ENCODE data around the gene AK1. TPM values are rescaled to one million over a fixed set of nuclear protein-coding genes. Genes with fewer than 3 reads are reported as not detected.

AK1 gene
- total RNA-seq, 1 experiment from 2014 or later, result 61.1 TPM

DNA sequence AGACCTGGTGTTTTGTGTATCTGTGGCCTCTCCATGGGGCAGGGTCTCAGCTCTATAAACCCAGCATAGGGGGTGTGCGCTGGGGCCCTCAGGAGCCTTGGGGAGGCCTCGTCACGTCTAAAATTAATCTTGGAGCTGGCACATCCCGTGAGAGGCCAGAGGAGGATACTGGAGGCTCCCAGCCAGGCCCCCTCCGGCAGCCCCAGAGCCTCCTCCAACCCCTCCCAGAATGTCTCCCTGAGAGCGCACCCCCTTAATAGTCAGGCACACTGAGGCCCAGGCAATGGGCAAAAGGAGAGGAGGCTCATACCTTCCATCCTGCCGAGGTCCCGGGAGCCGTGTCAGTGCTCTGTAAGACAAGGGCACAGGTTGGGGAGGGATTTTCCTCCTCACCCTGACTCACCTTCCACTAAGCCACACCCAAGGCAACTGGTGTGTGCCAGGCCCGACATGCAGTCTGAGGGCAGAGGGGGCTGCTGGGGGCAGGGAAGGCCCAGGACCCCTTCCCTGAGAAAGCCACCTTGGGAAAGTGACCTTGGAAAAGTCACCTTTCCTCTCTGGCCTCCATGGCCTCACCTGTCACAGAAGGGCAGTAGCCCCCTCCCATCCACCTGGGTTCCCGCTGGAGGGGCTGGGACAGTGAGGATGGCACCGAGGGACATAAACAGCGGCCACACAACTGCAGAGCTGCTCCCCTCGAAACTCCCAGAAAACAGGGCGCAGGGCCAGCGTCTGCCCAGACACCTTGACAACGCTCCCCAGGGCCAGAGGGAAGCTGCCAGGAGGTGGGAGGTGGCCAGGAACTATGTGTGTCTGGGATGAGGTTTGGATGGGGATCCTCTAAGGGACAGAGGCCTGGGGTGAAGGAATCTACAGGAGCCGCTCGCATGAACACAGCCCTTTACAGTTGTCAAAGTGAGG lies 2.9 kb downstream of the AK1 start:
- DNase-seq (ENCODE audit: low read depth, low spot score), result no peak
- H3K36me3 ChIP-seq (ENCODE audit: control insufficient read depth in 1 of 2, insufficient read depth in 2 of 2, low read length in 2 of 2), result no peaks in the 10 kb centered on the region
- intact Hi-C loops (cut with micrococcal nuclease), result no loop called here
- H2AFZ ChIP-seq (ENCODE audit: low read depth, low read length, poor library complexity, severe bottlenecking), result no peak overlapping the region
- no peaks in the 10 kb centered on the region; the same call in 1 of the 2 replicates for H3K79me2 ChIP-seq (ENCODE audit: insufficient read depth, low read length)
- peaks cover 14 to 51% of the 10 kb centered on the region in 2 experiments for H3K4me1 ChIP-seq (ENCODE audit: control insufficient read depth in 1 of 2, insufficient read depth in 2 of 2, low read length in 2 of 2)
- no peaks in the 10 kb centered on the region for H3K9me3 ChIP-seq (ENCODE audit: control insufficient read depth in 1 of 2, insufficient read depth in 1 of 2, low read depth in 1 of 2, low read length in 2 of 2)
- H3K9me2 ChIP-seq (ENCODE audit: insufficient read depth), result no peaks in the 10 kb centered on the region
- RAD21 ChIA-PET (ENCODE audit: low non-redundant PET in 1 of 2, low total read pairs in 2 of 2, uncharacterized antibody in 2 of 2, unreplicated experiment in 2 of 2), result no interaction called here
- no peaks in the 10 kb centered on the region for H4K20me1 ChIP-seq (ENCODE audit: insufficient read depth)
- ATAC-seq, result no peak
- H3K4me3 ChIP-seq (replicated peaks in 1 of 2; ENCODE audit: low read depth in 1 of 2, low read length in 2 of 2), result no peak overlapping the region
- no peaks in the 10 kb centered on the region for H3K27me3 ChIP-seq (ENCODE audit: insufficient read depth, low read length)
- CTCF ChIA-PET, result interaction anchor here (1.7 kb wide), 1 partner anchor 47 kb away, joined by 6 read pairs; no protein-coding TSS in a partner anchor
- no peak overlapping the region for H3K27ac ChIP-seq (ENCODE audit: low read depth, low read length)
- POLR2A ChIA-PET, result interaction anchor here (0.6 to 0.8 kb wide), 2 partner anchors 32 to 264 kb away, joined by 3 read pairs; no protein-coding TSS in a partner anchor
- H3K9ac ChIP-seq (ENCODE audit: low read length), result peak overlapping the region; percentile 1; the same call in 1 of the 2 replicates
- H3K4me2 ChIP-seq (ENCODE audit: low read length), result peak overlapping the region; percentile 40
- no TSS peak for BruUV-seq (replicated peaks)
- TF ChIP-seq YY1 (IDR thresholded peaks at IDR 0.05; ENCODE audit: extremely low read depth, insufficient replicate concordance, low read depth, low read length) (no peak), CEBPB (IDR thresholded peaks at IDR 0.05; ENCODE audit: low read depth) (no peak)

DNA sequence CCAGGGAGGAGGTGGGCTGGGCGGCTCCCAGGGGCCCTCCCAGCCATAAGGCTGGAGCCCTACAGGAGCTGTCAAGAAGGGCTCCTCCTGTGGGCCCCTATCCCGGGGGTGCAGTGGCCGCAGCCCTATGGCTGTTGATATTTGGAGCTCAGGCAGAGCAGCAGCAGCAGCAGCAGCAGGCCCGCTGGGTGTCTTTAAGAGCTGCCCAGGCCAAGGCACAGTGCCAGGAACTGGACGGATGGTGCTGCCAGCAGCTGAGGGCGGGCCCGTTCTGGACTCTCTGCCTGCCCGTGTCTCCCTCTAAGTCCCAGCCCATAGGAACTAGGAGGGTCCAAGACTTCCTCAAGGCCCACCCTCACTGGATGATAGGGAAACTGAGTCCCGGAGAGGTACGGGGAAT lies 3.6 kb downstream of the AK1 start:
- Histone ChIP-seq H3K27me3 (ENCODE audit: insufficient read depth, low read length) (no peaks in the 10 kb centered on the region), H3K79me2 (ENCODE audit: insufficient read depth, low read length) (no peaks in the 10 kb centered on the region; the same call in 1 of the 2 replicates), H4K20me1 (ENCODE audit: insufficient read depth) (no peaks in the 10 kb centered on the region), H3K4me2 (ENCODE audit: low read length) (no peak overlapping the region), H3K9ac (ENCODE audit: low read length) (peak overlapping the region; percentile 1; the same call in 1 of the 2 replicates), H2AFZ (ENCODE audit: low read depth, low read length, poor library complexity, severe bottlenecking) (no peak overlapping the region), H3K9me3 (ENCODE audit: control insufficient read depth in 1 of 2, insufficient read depth in 1 of 2, low read depth in 1 of 2, low read length in 2 of 2) (no peaks in the 10 kb centered on the region), H3K36me3 (ENCODE audit: control insufficient read depth in 1 of 2, insufficient read depth in 2 of 2, low read length in 2 of 2) (no peaks in the 10 kb centered on the region), H3K4me1 (ENCODE audit: control insufficient read depth in 1 of 2, insufficient read depth in 2 of 2, low read length in 2 of 2) (peaks cover 14 to 52% of the 10 kb centered on the region in 2 experiments), H3K9me2 (ENCODE audit: insufficient read depth) (no peaks in the 10 kb centered on the region), H3K27ac (ENCODE audit: low read depth, low read length) (no peak overlapping the region), H3K4me3 (replicated peaks in 1 of 2; ENCODE audit: low read depth in 1 of 2, low read length in 2 of 2) (no peak overlapping the region)
- intact Hi-C loops (cut with micrococcal nuclease), result no loop called here
- DNase-seq (ENCODE audit: low read depth, low spot score), result no peak
- RAD21 ChIA-PET (ENCODE audit: low non-redundant PET in 1 of 2, low total read pairs in 2 of 2, uncharacterized antibody in 2 of 2, unreplicated experiment in 2 of 2), result no interaction called here
- no TSS peak for BruUV-seq (replicated peaks)
- POLR2A ChIA-PET, result interaction anchor here (0.8 kb wide), 1 partner anchor 32 kb away, joined by 3 read pairs; no protein-coding TSS in a partner anchor
- CTCF ChIA-PET, result interaction anchor here (1.7 kb wide), 1 partner anchor 48 kb away, joined by 6 read pairs; no protein-coding TSS in a partner anchor
- ATAC-seq, result no peak
- TF ChIP-seq SP1 (IDR thresholded peaks at IDR 0.05; ENCODE audit: low read depth) (no peak), TCF7L2 (IDR thresholded peaks at IDR 0.05; ENCODE audit: borderline replicate concordance, extremely low read depth, insufficient read depth, insufficient read length) (no peak), ZNF274 (IDR thresholded peaks at IDR 0.05; ENCODE audit: low read depth, low read length) (no peak), POLR2AphosphoS5 (IDR thresholded peaks at IDR 0.05; ENCODE audit: low read depth, low read length) (no peak), YY1 (IDR thresholded peaks at IDR 0.05; ENCODE audit: extremely low read depth, insufficient replicate concordance, low read depth, low read length) (no peak), SIN3A (IDR thresholded peaks at IDR 0.05; ENCODE audit: low read depth) (no peak), RAD21 (IDR thresholded peaks at IDR 0.05; ENCODE audit: low read depth) (no peak), FOSL1 (IDR thresholded peaks at IDR 0.05; ENCODE audit: low read depth) (no peak), ELF1 (IDR thresholded peaks at IDR 0.05; ENCODE audit: borderline replicate concordance, low read depth) (no peak), CEBPB (IDR thresholded peaks at IDR 0.05; ENCODE audit: low read depth) (no peak)
- TF ChIP-seq, protein P1, sequence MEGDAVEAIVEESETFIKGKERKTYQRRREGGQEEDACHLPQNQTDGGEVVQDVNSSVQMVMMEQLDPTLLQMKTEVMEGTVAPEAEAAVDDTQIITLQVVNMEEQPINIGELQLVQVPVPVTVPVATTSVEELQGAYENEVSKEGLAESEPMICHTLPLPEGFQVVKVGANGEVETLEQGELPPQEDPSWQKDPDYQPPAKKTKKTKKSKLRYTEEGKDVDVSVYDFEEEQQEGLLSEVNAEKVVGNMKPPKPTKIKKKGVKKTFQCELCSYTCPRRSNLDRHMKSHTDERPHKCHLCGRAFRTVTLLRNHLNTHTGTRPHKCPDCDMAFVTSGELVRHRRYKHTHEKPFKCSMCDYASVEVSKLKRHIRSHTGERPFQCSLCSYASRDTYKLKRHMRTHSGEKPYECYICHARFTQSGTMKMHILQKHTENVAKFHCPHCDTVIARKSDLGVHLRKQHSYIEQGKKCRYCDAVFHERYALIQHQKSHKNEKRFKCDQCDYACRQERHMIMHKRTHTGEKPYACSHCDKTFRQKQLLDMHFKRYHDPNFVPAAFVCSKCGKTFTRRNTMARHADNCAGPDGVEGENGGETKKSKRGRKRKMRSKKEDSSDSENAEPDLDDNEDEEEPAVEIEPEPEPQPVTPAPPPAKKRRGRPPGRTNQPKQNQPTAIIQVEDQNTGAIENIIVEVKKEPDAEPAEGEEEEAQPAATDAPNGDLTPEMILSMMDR (IDR thresholded peaks at IDR 0.05 in 2 of 3, conservative IDR thresholded peaks at IDR 0.05 in 1 of 3; ENCODE audit: borderline replicate concordance in 1 of 3, insufficient read depth in 1 of 3, low read depth in 2 of 3, low read length in 2 of 3), result no peak
- TF ChIP-seq, protein P2, sequence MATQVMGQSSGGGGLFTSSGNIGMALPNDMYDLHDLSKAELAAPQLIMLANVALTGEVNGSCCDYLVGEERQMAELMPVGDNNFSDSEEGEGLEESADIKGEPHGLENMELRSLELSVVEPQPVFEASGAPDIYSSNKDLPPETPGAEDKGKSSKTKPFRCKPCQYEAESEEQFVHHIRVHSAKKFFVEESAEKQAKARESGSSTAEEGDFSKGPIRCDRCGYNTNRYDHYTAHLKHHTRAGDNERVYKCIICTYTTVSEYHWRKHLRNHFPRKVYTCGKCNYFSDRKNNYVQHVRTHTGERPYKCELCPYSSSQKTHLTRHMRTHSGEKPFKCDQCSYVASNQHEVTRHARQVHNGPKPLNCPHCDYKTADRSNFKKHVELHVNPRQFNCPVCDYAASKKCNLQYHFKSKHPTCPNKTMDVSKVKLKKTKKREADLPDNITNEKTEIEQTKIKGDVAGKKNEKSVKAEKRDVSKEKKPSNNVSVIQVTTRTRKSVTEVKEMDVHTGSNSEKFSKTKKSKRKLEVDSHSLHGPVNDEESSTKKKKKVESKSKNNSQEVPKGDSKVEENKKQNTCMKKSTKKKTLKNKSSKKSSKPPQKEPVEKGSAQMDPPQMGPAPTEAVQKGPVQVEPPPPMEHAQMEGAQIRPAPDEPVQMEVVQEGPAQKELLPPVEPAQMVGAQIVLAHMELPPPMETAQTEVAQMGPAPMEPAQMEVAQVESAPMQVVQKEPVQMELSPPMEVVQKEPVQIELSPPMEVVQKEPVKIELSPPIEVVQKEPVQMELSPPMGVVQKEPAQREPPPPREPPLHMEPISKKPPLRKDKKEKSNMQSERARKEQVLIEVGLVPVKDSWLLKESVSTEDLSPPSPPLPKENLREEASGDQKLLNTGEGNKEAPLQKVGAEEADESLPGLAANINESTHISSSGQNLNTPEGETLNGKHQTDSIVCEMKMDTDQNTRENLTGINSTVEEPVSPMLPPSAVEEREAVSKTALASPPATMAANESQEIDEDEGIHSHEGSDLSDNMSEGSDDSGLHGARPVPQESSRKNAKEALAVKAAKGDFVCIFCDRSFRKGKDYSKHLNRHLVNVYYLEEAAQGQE (IDR thresholded peaks at IDR 0.05; ENCODE audit: low read depth), result no peak
